K562 (cell line): ENCODE data around the gene EEF1B2. TPM values are rescaled to one million over a fixed set of nuclear protein-coding genes. Genes with fewer than 3 reads are reported as not detected.

ENCODE experiments used
- ASH1L ChIP-seq: fragments of 450-650 bp; IDR thresholded peaks from 2 replicates; pipeline ENCODE4 v1.6.1; 2018; ENCODE audit warnings: borderline replicate concordance, mild to moderate bottlenecking, low read depth; ENCODE audit not compliant: partially characterized antibody
- ELF1 ChIP-seq: fragments of 200-800 bp; sonication (Bioruptor generic); IDR thresholded peaks from 2 replicates; pipeline ENCODE4 v1.6.1; 2016; ENCODE audit warnings: missing genetic modification characterization, missing compliant biosample characterization
- L3MBTL2 ChIP-seq: fragments of 450-650 bp; IDR thresholded peaks from 2 replicates; pipeline ENCODE4 v1.6.1; 2016; ENCODE audit warnings: mild to moderate bottlenecking, moderate library complexity
- MTF1 ChIP-seq: fragments of 250-450 bp; sonication (Bioruptor Pico); IDR thresholded peaks from 2 replicates; pipeline ENCODE4 v1.9.0; 2021; ENCODE audit warnings: moderate library complexity, mild to moderate bottlenecking, inconsistent platforms, borderline replicate concordance
- RBBP5 ChIP-seq: fragments of 200-600 bp; sonication (generic); IDR thresholded peaks from 2 replicates; pipeline ENCODE4 v1.6.1; 2012; ENCODE audit warnings: borderline replicate concordance, mild to moderate bottlenecking, low read length, control low read depth, inconsistent platforms; ENCODE audit not compliant: insufficient read depth, poor library complexity, severe bottlenecking
- RBFOX2 ChIP-seq: fragments of 200-400 bp; formaldehyde crosslinking; IDR thresholded peaks from 2 replicates; pipeline ENCODE4 v1.6.1; 2017; ENCODE audit warnings: low read depth, mild to moderate bottlenecking, low read length, moderate library complexity
- TAF1 ChIP-seq: IDR thresholded peaks from 2 replicates; pipeline ENCODE4 v1.6.1; 2011; ENCODE audit warnings: mild to moderate bottlenecking, low read length, moderate library complexity; ENCODE audit not compliant: insufficient read depth, control insufficient read depth, severe bottlenecking; ENCODE audit errors: extremely low read depth
- TBL1XR1 ChIP-seq, 2 experiments: IDR thresholded peaks; 2 replicates each; pipeline ENCODE4 v1.6.1; 2012; ENCODE audit warnings: improper control_type of control experiment in 2 of 2, low read length in 2 of 2, mild to moderate bottlenecking in 1 of 2
- TCF7 ChIP-seq: sonication (generic); IDR thresholded peaks from 2 replicates; pipeline ENCODE4 v1.6.1; 2016; ENCODE audit warnings: antibody characterized with exemption, borderline replicate concordance
- TEAD1 ChIP-seq, 2 experiments: fragments of 450-650 bp in 1 of 2; sonication (generic) in 1 of 2; formaldehyde crosslinking; IDR thresholded peaks; 2 replicates each; pipeline versions ENCODE4 v1.4.0 to v1.8.0; 2020 to 2022; ENCODE audit warnings: mild to moderate bottlenecking in 2 of 2, missing genetic modification reagents in 1 of 2
- VEZF1 ChIP-seq: fragments of 200-800 bp; sonication (Bioruptor generic); IDR thresholded peaks from 2 replicates; pipeline ENCODE4 v1.6.1; 2017; ENCODE audit warnings: missing genetic modification characterization, missing compliant biosample characterization
- polyA plus RNA-seq, 8 experiments: library from polyadenylated mRNA; depleted of rRNA in 4 of 8; stranded (reverse) in 5 of 8; unstranded in 3 of 8; fragments of >200 nt; fragmentation: Nextera tagmentation in 2 of 8; fragmentation: Illumina TruSeq in 1 of 8; extraction: Ambion mirVana in 2 of 8; extraction: Trizol in 1 of 8; gene quantifications; 2 replicates each; pipeline versions ENCODE4 v1.2.1 to v1.2.3, GENCODE V29; 2011 to 2014; ENCODE audit warnings: inconsistent platforms in 1 of 8, missing spikeins in 1 of 8
- total RNA-seq, 7 experiments: library from RNA; depleted of rRNA in 6 of 7; stranded (reverse); fragments of >200 nt in 6 of 7; fragmentation: Illumina TruSeq in 2 of 7; extraction: Trizol in 2 of 7; gene quantifications; 2 replicates each; pipeline versions ENCODE4 v1.2.1 to v1.2.3, GENCODE V29; 2011 to 2021; ENCODE audit warnings: low replicate concordance in 1 of 7
- TF ChIP-seq, protein P1 (sequence below): fragments of 450-650 bp; IDR thresholded peaks from 2 replicates; pipeline ENCODE4 v1.6.1; 2016; ENCODE audit warnings: borderline replicate concordance
- TF ChIP-seq, protein P2 (sequence below): fragments of 250-450 bp; sonication (Bioruptor Pico); IDR thresholded peaks from 2 replicates; pipeline ENCODE4 v1.8.0; 2021; ENCODE audit warnings: moderate library complexity, mild to moderate bottlenecking, inconsistent platforms
- TF ChIP-seq, protein P3 (sequence below), 2 experiments: IDR thresholded peaks; 2 replicates each; pipeline ENCODE4 v1.6.1; 2012; ENCODE audit warnings: improper control_type of control experiment in 2 of 2, low read depth in 2 of 2, low read length in 2 of 2, borderline replicate concordance in 1 of 2
- TF ChIP-seq, protein P4 (sequence below), 2 experiments: IDR thresholded peaks; 2 replicates each; pipeline ENCODE4 v1.6.1; 2011; ENCODE audit warnings: borderline replicate concordance in 1 of 2, control low read depth in 1 of 2, low read depth in 1 of 2, low read length in 1 of 2, mild to moderate bottlenecking in 1 of 2, mixed read lengths in 1 of 2, moderate library complexity in 1 of 2; ENCODE audit not compliant: insufficient read depth in 1 of 2, insufficient read length in 1 of 2, poor library complexity in 1 of 2, severe bottlenecking in 1 of 2; ENCODE audit errors: extremely low read depth in 1 of 2

Gene EEF1B2
- total and polyA plus RNA-seq, 9 of the 15 experiments (the other 6 are each of a cell fraction or from before 2014, with no cell fraction given) = 522 to 1,148 (median 893) TPM

DNA sequence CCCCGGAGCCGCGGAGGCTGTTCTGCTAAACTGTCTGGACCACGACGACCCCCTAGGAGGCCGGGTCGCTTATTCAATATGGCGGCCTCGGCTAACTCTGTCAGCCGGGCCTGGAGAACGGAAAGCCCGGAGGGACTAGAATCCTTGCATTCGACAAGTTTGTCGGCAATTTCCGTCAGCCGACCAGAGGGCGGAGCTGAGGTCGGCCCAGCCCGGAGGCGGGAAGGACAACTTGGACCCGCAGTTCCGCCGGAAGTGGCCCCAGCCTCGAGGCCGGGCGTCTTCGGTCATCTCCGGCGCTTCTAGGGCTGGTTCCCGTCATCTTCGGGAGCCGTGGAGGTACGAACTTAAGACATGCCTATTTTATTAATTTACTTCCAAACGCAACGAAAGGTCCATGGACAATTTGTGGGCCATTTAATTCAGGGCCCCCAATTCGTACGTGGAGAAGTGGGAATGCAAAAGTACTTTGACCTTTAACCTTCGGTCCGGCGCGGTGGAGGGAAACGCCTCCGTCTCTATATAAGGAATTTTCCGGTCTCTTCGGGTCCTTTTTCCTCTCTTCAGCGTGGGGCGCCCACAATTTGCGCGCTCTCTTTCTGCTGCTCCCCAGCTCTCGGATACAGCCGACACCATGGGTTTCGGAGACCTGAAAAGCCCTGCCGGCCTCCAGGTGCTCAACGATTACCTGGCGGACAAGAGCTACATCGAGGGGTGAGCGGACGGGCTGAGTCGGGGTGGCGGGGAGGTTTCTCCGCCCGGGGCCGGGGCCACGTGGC is at the start of gene EEF1B2, which contains the start of gene NDUFS1 (continued):
- TF ChIP-seq, protein P1, sequence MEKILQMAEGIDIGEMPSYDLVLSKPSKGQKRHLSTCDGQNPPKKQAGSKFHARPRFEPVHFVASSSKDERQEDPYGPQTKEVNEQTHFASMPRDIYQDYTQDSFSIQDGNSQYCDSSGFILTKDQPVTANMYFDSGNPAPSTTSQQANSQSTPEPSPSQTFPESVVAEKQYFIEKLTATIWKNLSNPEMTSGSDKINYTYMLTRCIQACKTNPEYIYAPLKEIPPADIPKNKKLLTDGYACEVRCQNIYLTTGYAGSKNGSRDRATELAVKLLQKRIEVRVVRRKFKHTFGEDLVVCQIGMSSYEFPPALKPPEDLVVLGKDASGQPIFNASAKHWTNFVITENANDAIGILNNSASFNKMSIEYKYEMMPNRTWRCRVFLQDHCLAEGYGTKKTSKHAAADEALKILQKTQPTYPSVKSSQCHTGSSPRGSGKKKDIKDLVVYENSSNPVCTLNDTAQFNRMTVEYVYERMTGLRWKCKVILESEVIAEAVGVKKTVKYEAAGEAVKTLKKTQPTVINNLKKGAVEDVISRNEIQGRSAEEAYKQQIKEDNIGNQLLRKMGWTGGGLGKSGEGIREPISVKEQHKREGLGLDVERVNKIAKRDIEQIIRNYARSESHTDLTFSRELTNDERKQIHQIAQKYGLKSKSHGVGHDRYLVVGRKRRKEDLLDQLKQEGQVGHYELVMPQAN = peak; percentile 88
- TF ChIP-seq ELF1 = peak; percentile 15; the same call in 1 of the 2 replicates
- 0 out of 4 replicates have a peak, but pooled peaks of 1 of the 2 experiments have one; percentile 16 for TF ChIP-seq TEAD1 (CRISPR knock-in tag; IDR thresholded peaks at IDR 0.05)
- 0 out of 4 replicates have a peak, but pooled peaks of 1 of the 2 experiments have one; percentile 5 for TF ChIP-seq TBL1XR1 (IDR thresholded peaks at IDR 0.05; ENCODE audit: low read length in 2 of 2)
- peak; percentile 92 for TF ChIP-seq RBFOX2
- peak; percentile 34 for TF ChIP-seq RBBP5
- TF ChIP-seq, protein P2, sequence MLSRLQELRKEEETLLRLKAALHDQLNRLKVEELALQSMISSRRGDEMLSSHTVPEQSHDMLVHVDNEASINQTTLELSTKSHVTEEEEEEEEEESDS (CRISPR knock-in tag) = no peak
- TF ChIP-seq L3MBTL2 = peak; percentile 74; the same call in 1 of the 2 replicates
- peak; percentile 83 for TF ChIP-seq TAF1
- TF ChIP-seq, protein P3, sequence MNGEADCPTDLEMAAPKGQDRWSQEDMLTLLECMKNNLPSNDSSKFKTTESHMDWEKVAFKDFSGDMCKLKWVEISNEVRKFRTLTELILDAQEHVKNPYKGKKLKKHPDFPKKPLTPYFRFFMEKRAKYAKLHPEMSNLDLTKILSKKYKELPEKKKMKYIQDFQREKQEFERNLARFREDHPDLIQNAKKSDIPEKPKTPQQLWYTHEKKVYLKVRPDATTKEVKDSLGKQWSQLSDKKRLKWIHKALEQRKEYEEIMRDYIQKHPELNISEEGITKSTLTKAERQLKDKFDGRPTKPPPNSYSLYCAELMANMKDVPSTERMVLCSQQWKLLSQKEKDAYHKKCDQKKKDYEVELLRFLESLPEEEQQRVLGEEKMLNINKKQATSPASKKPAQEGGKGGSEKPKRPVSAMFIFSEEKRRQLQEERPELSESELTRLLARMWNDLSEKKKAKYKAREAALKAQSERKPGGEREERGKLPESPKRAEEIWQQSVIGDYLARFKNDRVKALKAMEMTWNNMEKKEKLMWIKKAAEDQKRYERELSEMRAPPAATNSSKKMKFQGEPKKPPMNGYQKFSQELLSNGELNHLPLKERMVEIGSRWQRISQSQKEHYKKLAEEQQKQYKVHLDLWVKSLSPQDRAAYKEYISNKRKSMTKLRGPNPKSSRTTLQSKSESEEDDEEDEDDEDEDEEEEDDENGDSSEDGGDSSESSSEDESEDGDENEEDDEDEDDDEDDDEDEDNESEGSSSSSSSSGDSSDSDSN (IDR thresholded peaks at IDR 0.05; ENCODE audit: borderline replicate concordance in 1 of 2, low read depth in 2 of 2, low read length in 2 of 2) = no peak
- TF ChIP-seq, protein P4, sequence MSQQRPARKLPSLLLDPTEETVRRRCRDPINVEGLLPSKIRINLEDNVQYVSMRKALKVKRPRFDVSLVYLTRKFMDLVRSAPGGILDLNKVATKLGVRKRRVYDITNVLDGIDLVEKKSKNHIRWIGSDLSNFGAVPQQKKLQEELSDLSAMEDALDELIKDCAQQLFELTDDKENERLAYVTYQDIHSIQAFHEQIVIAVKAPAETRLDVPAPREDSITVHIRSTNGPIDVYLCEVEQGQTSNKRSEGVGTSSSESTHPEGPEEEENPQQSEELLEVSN (IDR thresholded peaks at IDR 0.05; ENCODE audit: borderline replicate concordance in 1 of 2, extremely low read depth in 1 of 2, insufficient read depth in 1 of 2, insufficient read length in 1 of 2, low read depth in 1 of 2, low read length in 1 of 2, poor library complexity in 1 of 2, severe bottlenecking in 1 of 2) = peak; percentile 43 to 82
- TF ChIP-seq ASH1L = no peak
- peak; percentile 82 for TF ChIP-seq VEZF1 (CRISPR knock-in tag)
- TF ChIP-seq MTF1 (CRISPR knock-in tag) = no peak
- no peak for TF ChIP-seq TCF7
